GM15510 (cell line): ENCODE measurements around the gene NSMCE4A.

Source experiments
- POLR2A ChIP-seq: IDR thresholded peaks from 3 replicates; pipeline ENCODE4 v1.6.1; 2011; ENCODE audit warnings: borderline replicate concordance; ENCODE audit not compliant: insufficient read length; ENCODE audit errors: extremely low read depth

Gene NSMCE4A, protein sequence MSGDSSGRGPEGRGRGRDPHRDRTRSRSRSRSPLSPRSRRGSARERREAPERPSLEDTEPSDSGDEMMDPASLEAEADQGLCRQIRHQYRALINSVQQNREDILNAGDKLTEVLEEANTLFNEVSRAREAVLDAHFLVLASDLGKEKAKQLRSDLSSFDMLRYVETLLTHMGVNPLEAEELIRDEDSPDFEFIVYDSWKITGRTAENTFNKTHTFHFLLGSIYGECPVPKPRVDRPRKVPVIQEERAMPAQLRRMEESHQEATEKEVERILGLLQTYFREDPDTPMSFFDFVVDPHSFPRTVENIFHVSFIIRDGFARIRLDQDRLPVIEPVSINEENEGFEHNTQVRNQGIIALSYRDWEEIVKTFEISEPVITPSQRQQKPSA

GRCh38 chr10:121974535-121975294 is at the start of gene NSMCE4A:
Gene NSMCE4A, minus strand, starts transcription at chr10:121975217. Its CDS starts 52 bp downstream, at chr10:121975165.
- peak; percentile 88 for TF ChIP-seq POLR2A

- no peak for TF ChIP-seq POLR2A
These were observed 47.3 kb upstream of the NSMCE4A start for GRCh38 chr10:122022276-122022675.

- no peak for TF ChIP-seq POLR2A
These were observed 46.8 kb upstream of the NSMCE4A start for GRCh38 chr10:122021828-122022227.

DNA sequence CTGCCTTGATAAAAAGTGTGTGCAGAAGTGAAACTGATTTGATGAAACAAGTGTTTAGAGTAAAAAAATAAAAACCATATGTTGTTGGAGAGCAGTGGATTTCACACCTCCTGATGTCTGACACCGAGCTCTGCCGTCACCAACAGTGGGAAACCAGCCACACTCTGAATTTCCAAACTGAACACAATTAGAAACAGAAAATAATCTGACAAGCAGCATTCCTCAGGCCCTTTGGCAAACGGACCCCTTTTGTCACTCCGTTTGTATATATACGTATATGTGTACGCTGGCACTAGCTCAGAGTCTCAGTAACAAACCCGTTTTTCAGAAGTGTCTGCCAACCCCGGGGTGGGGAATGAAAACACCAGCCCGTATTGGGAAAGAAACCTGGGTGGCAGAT is 46.4 kb upstream of the NSMCE4A start:
- TF ChIP-seq POLR2A: no peak

GRCh38 chr10:122020226-122020625 is 45.2 kb upstream of the NSMCE4A start:
- no peak for TF ChIP-seq POLR2A

- no peak for TF ChIP-seq POLR2A
These were observed 44.5 kb upstream of the NSMCE4A start for GRCh38 chr10:122019414-122019975.

DNA sequence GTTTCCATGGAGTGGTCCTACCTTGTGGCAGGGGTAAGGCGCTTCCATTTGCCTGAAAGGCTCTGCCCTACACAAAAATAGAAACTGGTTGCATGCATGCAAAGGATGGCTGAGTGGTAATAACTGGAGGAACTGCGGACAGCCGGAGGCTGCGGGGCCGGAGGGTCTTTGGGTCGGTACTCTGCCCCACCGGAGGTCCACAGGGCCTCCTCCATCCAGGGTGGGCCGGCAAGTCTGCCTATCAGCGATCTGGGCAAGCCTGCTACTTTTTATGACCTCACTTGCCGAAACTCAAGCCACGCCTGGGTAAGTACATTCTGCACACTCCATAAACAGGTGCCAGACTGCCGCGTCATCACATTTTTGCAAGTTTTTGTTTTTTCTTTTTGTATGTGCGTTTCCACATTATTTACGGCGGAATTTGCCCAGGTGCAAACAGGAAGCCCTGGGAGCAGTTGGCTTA is 44.0 kb upstream of the NSMCE4A start:
- no peak for TF ChIP-seq POLR2A

- TF ChIP-seq POLR2A: no peak
These were observed 43.5 kb upstream of the NSMCE4A start for GRCh38 chr10:122018491-122018890.

DNA sequence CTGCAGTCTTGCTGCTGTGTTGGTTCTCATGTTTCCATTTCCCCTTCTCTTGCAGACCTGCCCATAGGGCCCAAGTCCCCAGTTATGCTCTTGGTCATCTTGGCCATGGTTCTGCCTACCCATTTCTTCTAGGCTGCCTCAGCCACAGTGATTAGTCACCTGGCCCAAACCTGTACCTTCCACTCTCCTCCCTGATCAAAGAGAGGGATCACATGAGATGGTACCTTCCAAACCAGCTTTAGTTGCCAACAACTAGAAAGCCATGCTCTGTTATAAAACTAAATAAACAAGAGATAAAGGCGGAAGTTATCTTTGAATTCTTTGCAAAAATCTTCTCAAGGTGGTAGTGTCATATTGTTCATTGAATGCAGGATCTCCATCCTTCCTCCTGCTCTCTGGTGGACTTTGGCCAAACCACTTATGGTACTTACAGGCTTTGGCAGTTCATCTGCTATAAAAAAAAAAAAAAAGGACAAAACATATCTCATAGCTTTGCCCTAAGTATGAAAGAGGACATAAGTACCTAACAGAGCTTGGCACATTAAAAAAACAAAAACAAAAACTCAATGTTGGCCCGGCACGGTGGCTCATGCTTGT is 39.7 kb upstream of the NSMCE4A start:
- no peak for TF ChIP-seq POLR2A

GRCh38 chr10:122013311-122013780 is 38.3 kb upstream of the NSMCE4A start:
- no peak for TF ChIP-seq POLR2A

GRCh38 chr10:122012731-122013130 is 37.7 kb upstream of the NSMCE4A start:
- no peak for TF ChIP-seq POLR2A

GRCh38 chr10:122010405-122011050 is 35.5 kb upstream of the NSMCE4A start:
- TF ChIP-seq POLR2A: no peak

DNA sequence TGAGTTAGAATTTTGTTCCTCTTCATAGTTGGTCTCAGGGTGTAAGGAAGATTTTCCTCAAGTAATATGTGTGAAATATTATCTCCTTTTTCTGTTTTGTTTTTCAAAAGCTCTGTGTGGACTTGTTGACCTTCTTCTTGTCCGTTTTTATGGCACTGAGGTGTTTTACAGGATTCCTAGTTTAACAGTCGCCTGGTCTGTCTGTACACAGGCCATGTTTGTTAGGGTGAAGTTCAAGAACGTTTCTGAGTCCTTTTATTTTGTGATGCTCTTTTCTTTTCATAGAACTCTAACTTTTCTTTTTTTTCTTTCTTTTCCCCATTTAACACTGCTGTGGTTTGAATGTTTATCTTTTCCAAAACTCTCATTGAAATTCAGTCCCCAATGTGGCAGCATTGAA is 32.4 kb upstream of the NSMCE4A start:
- TF ChIP-seq POLR2A: no peak

DNA sequence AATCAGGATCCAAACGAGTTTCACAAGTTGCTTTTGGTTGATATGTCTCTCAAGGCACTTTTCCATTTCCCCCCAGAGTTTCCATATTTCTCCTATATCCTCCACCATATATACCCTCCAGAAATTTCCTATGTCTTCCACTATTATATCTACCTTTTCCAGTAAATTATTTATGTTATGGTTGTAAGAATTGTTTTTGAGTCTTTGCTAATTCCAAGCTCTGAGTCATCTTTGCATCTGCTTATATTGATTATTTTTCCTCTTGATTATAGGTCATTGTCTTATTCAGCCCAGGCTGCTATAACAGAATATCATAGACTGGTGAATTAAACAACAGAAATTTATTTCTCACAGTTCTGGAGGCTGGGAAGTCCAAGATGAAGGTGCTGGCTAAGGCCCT is 26.7 kb upstream of the NSMCE4A start:
- TF ChIP-seq POLR2A: no peak
